Cardiac muscle cell (in vitro differentiated cells and primary cell): ENCODE results near the gene ERG. TPM values are rescaled to one million over a fixed set of nuclear protein-coding genes. Genes with fewer than 3 reads are reported as not detected.

ENCODE experiments used
- DNase-seq, 2 donors: peaks; one replicate each; pipeline versions ENCODE4 v3.0.0 to v3.0.0-alpha.2; 2010 to 2017; ENCODE audit warnings: low read depth in 1 of 2, low spot score in 1 of 2
- H3K27ac ChIP-seq: fragments of 200-600 bp; sonication (generic); 2 replicates; pipeline ENCODE4 v1.5.1; 2016
- H3K27me3 ChIP-seq: fragments of 200-600 bp; sonication (generic); 2 replicates; pipeline ENCODE4 v1.6.0; 2016; ENCODE audit warnings: control low read depth
- H3K36me3 ChIP-seq: fragments of 200-600 bp; sonication (generic); 2 replicates; pipeline ENCODE4 v1.5.1; 2016; ENCODE audit warnings: control low read depth
- H3K4me1 ChIP-seq: fragments of 200-600 bp; sonication (generic); 2 replicates; pipeline ENCODE4 v1.8.1; 2017; ENCODE audit warnings: low read depth, mild to moderate bottlenecking, mixed run types
- H3K4me3 ChIP-seq: fragments of 200-600 bp; sonication (generic); 2 replicates; pipeline ENCODE4 v1.5.1; 2016; ENCODE audit warnings: mild to moderate bottlenecking
- H3K9me3 ChIP-seq: fragments of 200-600 bp; sonication (generic); 2 replicates; pipeline ENCODE4 v1.5.1; 2017; ENCODE audit warnings: low read depth, mild to moderate bottlenecking, control low read depth
- CTCF ChIP-seq: IDR thresholded peaks from 2 replicates; pipeline ENCODE4 v1.5.1; 2012; ENCODE audit warnings: low read depth, mild to moderate bottlenecking, low read length
- polyA plus RNA-seq: library from polyadenylated mRNA; unstranded; fragments of >200 nt; fragmentation: Nextera tagmentation; extraction: Ambion mirVana; gene quantifications from 2 replicates; pipeline ENCODE4 v1.2.1, GENCODE V29; 2016
- total RNA-seq: library from RNA; depleted of rRNA; stranded (reverse); fragments of >200 nt; gene quantifications from 2 replicates; pipeline ENCODE4 v1.2.3, GENCODE V29; 2016

ERG gene
- total and polyA plus RNA-seq, 2 experiments from 2014 or later: 1.5 TPM; not detected in 1

GRCh38 chr21:38330666-38331065 is 167.6 kb downstream of the ERG start:
- no peak overlapping the region for H3K27ac ChIP-seq
- H3K27me3 ChIP-seq: no peaks in the 10 kb centered on the region
- H3K4me3 ChIP-seq: no peak overlapping the region
- DNase-seq: no peak
- H3K4me1 ChIP-seq: no peaks in the 10 kb centered on the region
- no peaks in the 10 kb centered on the region for H3K9me3 ChIP-seq
- H3K36me3 ChIP-seq: no peaks in the 10 kb centered on the region
- TF ChIP-seq CTCF: no peak

Other genes starting within 250 kb of the ERG start
- gene KCNJ15, start 241.5 kb downstream of the ERG start, total RNA-seq: not detected in 2 replicates
- gene KCNJ15, start 241.5 kb downstream of the ERG start, polyA plus RNA-seq: 0.27 TPM in 1 of 2 replicates, not detected in the other